NCI-H524 (cell line): ENCODE measurements around the gene SRXN1.
A peak's percentile ranks its signal among the peaks of the same experiment; 100 is the strongest.

Source experiments
- DNase-seq, 2 experiments: peaks; one replicate each; lab custom pipeline; 2025; lab: John Stamatoyannopoulos, UW

SRXN1 gene

GRCh38 chr20:635893-636338 is 17.1 kb downstream of the SRXN1 start:
- DNase-seq, result no peak

DNA sequence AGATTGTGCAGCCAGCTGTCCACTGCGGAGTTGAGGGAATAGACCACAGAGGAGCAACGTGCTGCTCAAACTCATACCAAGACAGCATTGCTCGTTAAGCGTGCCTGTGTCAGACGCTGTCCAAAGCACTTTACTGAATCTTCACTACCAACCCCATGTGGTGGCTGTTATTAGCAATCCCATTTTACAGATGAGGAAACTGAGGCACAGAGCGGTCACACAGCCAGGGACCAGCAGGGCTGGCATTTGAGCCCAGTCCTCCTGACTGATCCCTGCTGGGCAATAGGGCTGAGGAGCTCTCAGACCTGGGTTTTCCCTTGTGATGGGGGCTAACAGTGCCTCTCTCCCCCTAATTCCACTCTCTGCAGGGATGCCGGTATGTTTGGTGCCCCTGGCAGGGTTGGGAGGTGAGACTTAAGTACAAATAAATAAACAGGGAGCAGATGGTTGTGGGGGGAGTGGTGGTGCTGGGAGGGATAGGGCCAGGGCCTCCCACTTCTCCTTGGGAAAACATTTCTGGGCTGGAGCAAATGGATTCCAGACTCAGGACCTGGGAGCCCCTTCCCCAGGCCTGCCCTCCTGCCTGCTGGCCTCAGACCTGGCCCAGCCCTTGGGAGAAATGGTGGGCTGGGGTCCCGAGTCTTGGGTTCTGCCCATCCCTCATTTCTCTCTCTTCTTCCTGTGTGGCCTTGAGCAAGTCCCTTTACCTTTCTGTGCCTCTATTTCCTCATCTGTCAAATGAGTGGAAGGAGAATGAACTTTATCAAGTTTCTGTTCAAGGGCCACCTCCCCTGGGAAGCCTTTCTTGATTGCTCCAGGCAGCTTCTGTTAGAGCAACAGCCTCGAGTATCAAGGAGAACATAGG is 17.7 kb downstream of the SRXN1 start:
- DNase-seq, result peak; percentile 54 to 66

- peak; percentile 79 to 92 for DNase-seq
These were observed 18.7 kb downstream of the SRXN1 start for GRCh38 chr20:634148-634925.

DNA sequence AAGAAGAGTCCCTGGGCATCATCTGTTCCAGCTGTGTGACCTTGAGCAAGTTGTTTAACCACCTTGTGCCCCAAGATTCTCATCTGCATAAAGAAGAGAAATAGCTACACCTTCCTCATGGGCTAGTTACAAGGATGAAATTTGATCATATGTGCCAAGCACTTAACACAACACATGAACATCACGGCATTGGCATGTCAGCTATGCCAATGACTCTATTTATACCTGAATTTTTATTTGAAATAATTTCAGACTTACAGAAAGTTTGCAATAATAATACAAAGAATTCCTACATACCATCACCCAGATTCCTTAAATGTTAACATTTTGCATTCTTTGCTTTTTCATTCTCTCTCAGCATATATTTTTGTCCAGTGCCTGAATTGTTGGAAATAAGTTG is 21.9 kb downstream of the SRXN1 start:
- DNase-seq, result no peak

GRCh38 chr20:626579-626978 is 26.4 kb downstream of the SRXN1 start:
- DNase-seq, result no peak

GRCh38 chr20:625360-625932 is 27.6 kb downstream of the SRXN1 start:
- no peak for DNase-seq

DNA sequence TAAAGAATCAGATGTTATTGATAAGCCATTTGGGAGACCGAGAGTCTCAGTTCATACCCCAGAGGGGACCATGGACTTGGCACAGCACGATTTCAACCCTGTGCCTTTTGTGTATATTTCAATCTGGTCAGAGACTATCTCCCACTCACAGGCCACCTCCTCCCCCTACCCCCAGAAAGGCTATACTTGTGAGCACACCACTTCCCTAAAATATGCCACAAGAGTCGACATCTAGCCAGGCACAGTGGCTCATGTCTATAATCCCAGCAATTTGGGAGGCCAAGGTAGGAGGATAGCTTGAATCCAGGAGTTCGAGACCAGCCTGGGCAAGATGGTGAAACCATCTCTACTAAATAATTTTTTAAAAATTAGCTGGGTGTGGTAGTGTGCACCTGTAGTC is 29.3 kb downstream of the SRXN1 start:
- no peak for DNase-seq

GRCh38 chr20:623021-623420 is 30.0 kb downstream of the SRXN1 start:
- DNase-seq, result no peak

- no peak for DNase-seq
These were observed 30.8 kb downstream of the SRXN1 start for GRCh38 chr20:622161-622560.

- DNase-seq, result no peak
These were observed 31.8 kb downstream of the SRXN1 start for GRCh38 chr20:621125-621756.

- DNase-seq, result no peak
These were observed 32.8 kb downstream of the SRXN1 start for GRCh38 chr20:620246-620645.

DNA sequence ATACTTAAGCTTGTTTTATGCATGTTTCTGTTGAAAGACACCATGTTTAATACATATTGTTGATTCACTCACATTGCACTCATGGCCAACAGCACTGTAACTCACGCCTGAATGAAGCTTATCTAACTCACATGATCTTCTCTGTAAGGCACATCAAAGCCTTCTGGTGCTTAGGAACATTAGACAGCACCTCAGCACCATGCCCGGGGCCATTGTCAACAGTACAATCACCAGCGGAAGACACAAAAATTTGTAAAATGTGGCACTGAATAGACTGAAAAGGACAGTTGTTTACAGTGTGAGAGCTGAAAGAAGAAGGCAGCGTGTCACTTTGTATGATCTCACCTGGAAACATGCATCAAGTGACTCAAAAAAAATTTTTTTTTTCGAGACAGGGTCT is 34.0 kb downstream of the SRXN1 start:
- no peak for DNase-seq

DNA sequence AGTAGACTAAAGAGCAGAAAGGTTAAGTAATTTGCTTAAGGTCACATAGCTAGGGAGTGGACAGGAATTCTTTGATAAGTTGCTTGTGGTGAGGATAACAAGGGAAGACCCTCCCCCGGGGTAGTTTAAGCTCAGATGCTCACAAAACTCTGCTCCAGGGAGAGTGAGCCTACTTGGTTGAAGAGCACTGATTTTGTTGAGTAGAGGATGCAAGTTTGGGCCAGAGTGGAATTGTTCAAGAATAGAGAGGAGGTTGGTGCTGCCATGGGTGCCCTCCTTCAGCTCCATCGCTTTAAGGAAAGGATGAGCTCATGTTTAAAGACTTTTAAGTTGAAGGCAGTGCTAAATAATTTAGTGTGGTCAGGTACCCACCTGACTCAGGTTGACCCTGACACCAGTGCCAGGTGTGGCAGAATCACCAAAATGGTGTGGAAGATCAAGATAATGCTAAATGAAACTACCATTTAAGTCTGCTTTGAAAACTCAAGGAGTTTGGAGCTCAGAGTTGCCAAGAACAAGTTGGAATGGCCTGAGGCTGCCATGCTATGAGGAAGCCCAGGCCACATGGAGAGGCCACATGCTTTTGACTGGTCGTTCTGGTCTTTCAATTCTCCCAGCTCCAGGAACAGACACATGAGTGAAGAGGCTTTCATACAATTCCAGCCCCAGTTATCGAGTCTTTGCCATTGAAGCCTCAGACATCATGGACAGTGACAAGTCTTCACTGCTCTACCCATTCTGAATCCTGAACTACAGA is 34.9 kb downstream of the SRXN1 start:
- DNase-seq, result no peak

GRCh38 chr20:615514-615913 is 37.5 kb downstream of the SRXN1 start:
- no peak for DNase-seq

DNA sequence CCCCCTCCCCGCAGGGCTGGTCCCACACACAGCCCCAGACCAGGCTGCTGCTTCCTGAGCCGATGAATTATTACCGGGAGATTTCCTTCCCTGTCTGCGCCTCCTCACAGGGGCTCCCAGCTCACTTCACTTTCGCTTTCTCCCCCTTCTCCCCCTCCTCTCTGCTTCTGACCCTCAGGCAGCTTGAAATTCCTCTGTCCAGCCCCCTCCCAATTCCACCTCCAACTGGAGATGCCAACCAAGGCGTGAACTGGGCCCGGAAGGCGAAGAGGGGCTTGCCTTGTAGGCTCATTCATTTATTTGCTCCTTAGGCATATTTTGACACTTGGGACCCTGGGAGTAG is 41.2 kb downstream of the SRXN1 start:
- DNase-seq, result no peak

- DNase-seq, result no peak
These were observed 41.8 kb downstream of the SRXN1 start for GRCh38 chr20:611047-611842.

GRCh38 chr20:610130-611046 is 42.6 kb downstream of the SRXN1 start, which contains the start of gene TCF15:
Gene TCF15, minus strand, starts transcription at chr20:610309. Its CDS starts 72 bp downstream, at chr20:610237.
- DNase-seq, result peak; percentile 72 to 91

DNA sequence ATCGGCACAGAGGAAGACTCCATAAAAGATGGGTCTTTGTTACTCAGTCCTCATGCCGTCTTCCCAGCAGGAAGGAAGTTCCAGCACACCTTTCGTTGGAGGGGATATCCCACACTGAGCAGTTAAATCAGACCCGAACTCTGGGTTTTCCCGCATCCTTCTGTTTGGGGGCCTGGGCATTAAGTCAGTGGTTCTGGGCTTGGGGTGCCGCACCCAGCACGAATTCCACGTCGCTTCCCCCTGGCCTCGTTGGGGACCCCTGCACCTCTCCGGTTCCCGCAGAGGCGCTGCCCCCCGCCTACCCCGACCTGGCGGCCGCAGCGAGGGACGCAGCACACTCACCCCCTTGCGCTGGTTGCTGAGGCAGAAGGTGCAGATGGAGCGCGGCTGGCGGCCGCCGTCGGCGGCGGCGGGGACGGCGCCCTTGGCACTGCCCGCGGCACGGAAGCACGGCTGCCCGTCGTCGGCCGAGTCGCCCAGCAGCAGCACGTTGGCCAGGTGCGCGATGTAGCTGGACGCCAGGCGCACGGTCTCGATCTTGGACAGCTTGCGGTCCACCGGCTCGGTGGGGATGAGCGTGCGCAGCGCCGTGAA is 43.5 kb downstream of the SRXN1 start:
- DNase-seq, result peak in 1 of 2 experiments; percentile 46

GRCh38 chr20:608970-609369 is 44.0 kb downstream of the SRXN1 start:
- DNase-seq, result no peak
